ENCODE results near the gene BLNK.

Gene BLNK

DNA sequence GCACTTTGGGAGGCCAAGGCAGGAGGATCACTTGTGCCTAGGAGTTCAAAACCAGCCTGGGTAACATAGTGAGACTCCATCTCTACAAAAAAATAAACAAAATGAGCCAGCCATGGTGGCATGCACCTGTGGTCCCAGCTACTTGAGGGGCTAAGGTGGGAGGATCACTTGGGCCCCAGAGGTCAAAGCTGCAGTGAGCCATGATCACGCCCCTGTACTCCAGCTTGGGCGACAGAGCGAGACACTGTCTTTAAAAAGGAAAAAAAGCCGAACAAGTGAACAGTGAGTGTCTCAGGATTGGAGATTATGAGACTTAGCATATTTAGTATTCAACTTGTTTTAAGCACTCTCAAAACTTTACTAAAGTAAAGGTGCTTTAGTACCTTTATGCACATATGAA, 28.1 kb downstream of the BLNK start:
- no peak overlapping the region for H3K23ac ChIP-seq (ENCODE audit: low read length in 2 of 2)
- H3K27me3 ChIP-seq (ENCODE audit: control insufficient read depth in 1 of 2, insufficient read depth in 1 of 2, low read length in 2 of 2), result peaks cover 2 to 3% of the 10 kb centered on the region in 2 experiments
- H3K4me2 ChIP-seq (ENCODE audit: low read length, poor library complexity, severe bottlenecking), result no peak overlapping the region
- no peak for DNase-seq
- H2AFZ ChIP-seq (ENCODE audit: low read depth, low read length), result no peak overlapping the region
- H3K36me3 ChIP-seq (ENCODE audit: control insufficient read depth in 1 of 2, insufficient read depth in 2 of 2, low read depth in 1 of 2, low read length in 2 of 2), result no peaks in the 10 kb centered on the region
- H3K14ac ChIP-seq (ENCODE audit: low read length in 2 of 2), result no peak overlapping the region
- WGBS, result no CpG with 5 or more reads among the region's 4 CpGs
- no peak overlapping the region for H3K27ac ChIP-seq (ENCODE audit: low read length, poor library complexity, severe bottlenecking)
- no peak overlapping the region for H2AK5ac ChIP-seq (ENCODE audit: low read length, severe bottlenecking)
- H3K4me1 ChIP-seq (ENCODE audit: control insufficient read depth, insufficient read depth, low read depth, low read length), result no peaks in the 10 kb centered on the region
- no peak overlapping the region for H2BK120ac ChIP-seq (ENCODE audit: low read depth, low read length)
- no peak overlapping the region for H3K18ac ChIP-seq (ENCODE audit: low read depth in 1 of 2, low read length in 2 of 2)
- no peak overlapping the region for H2BK15ac ChIP-seq (ENCODE audit: low read depth, poor library complexity, severe bottlenecking)
- H4K8ac ChIP-seq (ENCODE audit: low read length), result no peak overlapping the region
- no peaks in the 10 kb centered on the region for H3K79me1 ChIP-seq (replicated peaks; ENCODE audit: low read length, poor library complexity, severe bottlenecking)
- H4K91ac ChIP-seq (ENCODE audit: low read length), result no peak overlapping the region
- H3K4me3 ChIP-seq (ENCODE audit: insufficient read depth in 1 of 2, low read depth in 1 of 2, low read length in 2 of 2), result no peak overlapping the region
- no peak overlapping the region for H3K9ac ChIP-seq (ENCODE audit: low read length)
- no peak overlapping the region for H2BK12ac ChIP-seq (ENCODE audit: low read length in 2 of 2)
- no peaks in the 10 kb centered on the region for H3K9me3 ChIP-seq (ENCODE audit: control insufficient read depth, low read length)
- no peak overlapping the region for H3K4ac ChIP-seq (ENCODE audit: low read depth in 1 of 2, low read length in 2 of 2)
- H2BK5ac ChIP-seq (ENCODE audit: low read depth, low read length, poor library complexity, severe bottlenecking), result no peak overlapping the region

DNA sequence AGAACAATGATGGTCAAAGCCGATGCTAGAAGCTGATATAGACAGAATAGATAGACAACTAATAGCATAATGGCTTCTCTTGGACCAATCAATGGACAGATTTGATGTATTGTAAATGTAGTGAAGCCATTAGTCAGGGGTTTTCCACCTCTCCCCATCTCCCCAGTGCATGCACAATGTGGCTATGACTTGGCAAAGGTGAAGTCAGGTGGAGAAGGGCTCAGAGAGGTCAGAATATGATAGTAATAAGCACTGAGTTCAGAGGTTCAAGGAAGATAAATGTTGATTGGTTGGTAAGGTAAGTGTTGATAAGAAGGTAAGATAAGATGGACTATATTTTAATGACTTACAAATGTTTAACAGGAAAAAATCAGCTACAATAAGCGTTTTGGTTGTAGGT, 28.5 kb downstream of the BLNK start:
- Histone ChIP-seq H3K9me3 (ENCODE audit: control insufficient read depth, low read length) (no peaks in the 10 kb centered on the region), H3K4me1 (ENCODE audit: control insufficient read depth, insufficient read depth, low read depth, low read length) (no peaks in the 10 kb centered on the region), H4K8ac (ENCODE audit: low read length) (no peak overlapping the region), H3K14ac (ENCODE audit: low read length in 2 of 2) (no peak overlapping the region), H3K9ac (ENCODE audit: low read length) (no peak overlapping the region), H4K91ac (ENCODE audit: low read length) (no peak overlapping the region), H3K79me1 (replicated peaks; ENCODE audit: low read length, poor library complexity, severe bottlenecking) (no peaks in the 10 kb centered on the region), H2BK5ac (ENCODE audit: low read depth, low read length, poor library complexity, severe bottlenecking) (no peak overlapping the region), H3K4me2 (ENCODE audit: low read length, poor library complexity, severe bottlenecking) (no peak overlapping the region), H2BK120ac (ENCODE audit: low read depth, low read length) (no peak overlapping the region), H3K27me3 (ENCODE audit: control insufficient read depth in 1 of 2, insufficient read depth in 1 of 2, low read length in 2 of 2) (peaks cover 3 to 6% of the 10 kb centered on the region in 2 experiments), H2AFZ (ENCODE audit: low read depth, low read length) (no peak overlapping the region), H2AK5ac (ENCODE audit: low read length, severe bottlenecking) (no peak overlapping the region), H3K23ac (ENCODE audit: low read length in 2 of 2) (no peak overlapping the region), H3K18ac (ENCODE audit: low read depth in 1 of 2, low read length in 2 of 2) (no peak overlapping the region), H2BK12ac (ENCODE audit: low read length in 2 of 2) (no peak overlapping the region), H2BK15ac (ENCODE audit: low read depth, poor library complexity, severe bottlenecking) (no peak overlapping the region), H3K4me3 (ENCODE audit: insufficient read depth in 1 of 2, low read depth in 1 of 2, low read length in 2 of 2) (no peak overlapping the region), H3K36me3 (ENCODE audit: control insufficient read depth in 1 of 2, insufficient read depth in 2 of 2, low read depth in 1 of 2, low read length in 2 of 2) (no peaks in the 10 kb centered on the region), H3K4ac (ENCODE audit: low read depth in 1 of 2, low read length in 2 of 2) (no peak overlapping the region), H3K27ac (ENCODE audit: low read length, poor library complexity, severe bottlenecking) (no peak overlapping the region)
- 92% methylated on average over 1 of the region's 2 CpGs for WGBS
- no peak for DNase-seq

DNA sequence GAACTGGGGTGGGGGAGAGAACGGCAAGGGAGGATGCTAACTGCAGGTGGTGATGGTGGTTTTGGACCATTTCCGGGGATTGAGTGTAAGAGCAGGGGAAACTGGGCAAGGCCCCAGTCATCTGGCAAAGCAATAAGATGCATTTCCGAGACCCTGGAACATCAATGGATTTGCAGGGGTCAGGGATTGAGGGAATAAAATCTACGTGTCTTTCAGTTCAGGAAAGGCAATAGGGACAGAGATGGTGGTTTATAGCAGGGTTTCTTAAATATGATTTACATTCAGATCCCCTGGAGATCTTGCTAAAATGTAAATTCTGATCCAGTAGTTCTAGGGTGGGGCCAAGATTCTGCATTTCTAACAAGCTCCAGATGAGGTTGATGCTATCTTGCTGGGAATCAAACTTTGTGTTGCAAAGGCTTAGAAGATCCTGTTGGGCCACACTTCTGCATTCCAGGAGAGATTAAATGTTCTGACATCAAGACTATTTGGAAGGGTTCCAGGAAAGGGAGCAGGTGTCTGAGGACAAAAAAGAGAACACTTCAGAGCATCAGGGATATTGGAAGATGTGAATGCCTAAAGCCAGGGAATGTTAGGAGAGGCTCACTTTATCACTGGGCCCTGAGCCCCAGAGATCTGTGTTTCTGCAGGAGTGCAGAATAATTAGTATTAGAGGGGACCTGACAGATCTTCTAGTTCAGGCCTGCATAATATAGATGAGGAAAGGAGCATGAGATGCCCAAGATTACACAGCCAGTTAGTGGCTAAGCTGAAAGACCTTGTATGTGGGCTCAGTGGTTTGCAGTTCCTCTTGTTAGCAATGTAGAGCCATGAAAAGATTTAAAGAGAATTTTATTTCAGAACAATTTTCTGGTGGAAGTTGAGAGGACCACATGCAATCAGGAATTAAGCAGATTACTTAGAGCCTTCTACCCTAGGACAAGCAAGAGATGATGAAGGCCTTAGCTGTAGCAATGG, 32.4 kb downstream of the BLNK start:
- H2AK5ac ChIP-seq (ENCODE audit: low read length, severe bottlenecking), result no peak overlapping the region
- no peaks in the 10 kb centered on the region for H3K9me3 ChIP-seq (ENCODE audit: control insufficient read depth, low read length)
- H3K4me2 ChIP-seq (ENCODE audit: low read length, poor library complexity, severe bottlenecking), result no peak overlapping the region
- H3K14ac ChIP-seq (ENCODE audit: low read length in 2 of 2), result no peak overlapping the region
- no peak overlapping the region for H2BK12ac ChIP-seq (ENCODE audit: low read length in 2 of 2)
- H3K18ac ChIP-seq (ENCODE audit: low read depth in 1 of 2, low read length in 2 of 2), result no peak overlapping the region
- no peak overlapping the region for H3K23ac ChIP-seq (ENCODE audit: low read length in 2 of 2)
- no peak overlapping the region for H2BK120ac ChIP-seq (ENCODE audit: low read depth, low read length)
- no peak overlapping the region for H2BK15ac ChIP-seq (ENCODE audit: low read depth, poor library complexity, severe bottlenecking)
- H4K8ac ChIP-seq (ENCODE audit: low read length), result no peak overlapping the region
- H2BK5ac ChIP-seq (ENCODE audit: low read depth, low read length, poor library complexity, severe bottlenecking), result no peak overlapping the region
- no peak overlapping the region for H4K91ac ChIP-seq (ENCODE audit: low read length)
- no peak overlapping the region for H3K4ac ChIP-seq (ENCODE audit: low read depth in 1 of 2, low read length in 2 of 2)
- H3K27ac ChIP-seq (ENCODE audit: low read length, poor library complexity, severe bottlenecking), result no peak overlapping the region
- H3K27me3 ChIP-seq (ENCODE audit: control insufficient read depth in 1 of 2, insufficient read depth in 1 of 2, low read length in 2 of 2), result peaks cover 10 to 12% of the 10 kb centered on the region in 2 experiments
- DNase-seq, result no peak
- 61% methylated on average over 4 of the region's 4 CpGs for whole genome bisulfite sequencing
- H3K36me3 ChIP-seq (ENCODE audit: control insufficient read depth in 1 of 2, insufficient read depth in 2 of 2, low read depth in 1 of 2, low read length in 2 of 2), result no peaks in the 10 kb centered on the region
- H3K4me1 ChIP-seq (ENCODE audit: control insufficient read depth, insufficient read depth, low read depth, low read length), result no peaks in the 10 kb centered on the region
- H3K79me1 ChIP-seq (replicated peaks; ENCODE audit: low read length, poor library complexity, severe bottlenecking), result no peaks in the 10 kb centered on the region
- no peak overlapping the region for H3K9ac ChIP-seq (ENCODE audit: low read length)
- no peak overlapping the region for H3K4me3 ChIP-seq (ENCODE audit: insufficient read depth in 1 of 2, low read depth in 1 of 2, low read length in 2 of 2)
- no peak overlapping the region for H2AFZ ChIP-seq (ENCODE audit: low read depth, low read length)

DNA sequence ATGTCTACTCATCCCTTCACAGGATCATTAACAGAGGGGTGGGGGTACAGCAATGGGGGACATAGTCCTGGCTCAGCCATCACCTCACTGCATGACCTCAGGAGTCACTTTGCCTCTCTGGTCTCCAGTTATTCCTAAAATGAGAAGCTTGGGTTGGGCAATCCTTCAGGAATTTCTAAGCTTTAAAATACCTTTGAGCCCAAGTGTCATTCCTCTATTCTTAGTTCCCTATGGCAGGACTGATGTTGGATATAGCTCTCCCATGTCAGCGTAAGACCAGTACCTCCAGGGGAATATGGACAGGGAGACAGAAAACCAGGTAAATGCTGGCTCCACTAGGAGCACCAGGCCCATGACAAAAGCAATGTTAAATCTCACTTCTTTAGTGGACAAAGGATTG, 34.5 kb downstream of the BLNK start:
- H3K23ac ChIP-seq (ENCODE audit: low read length in 2 of 2), result no peak overlapping the region
- peaks cover 10 to 12% of the 10 kb centered on the region in 2 experiments for H3K27me3 ChIP-seq (ENCODE audit: control insufficient read depth in 1 of 2, insufficient read depth in 1 of 2, low read length in 2 of 2)
- no peak overlapping the region for H2BK120ac ChIP-seq (ENCODE audit: low read depth, low read length)
- no peak overlapping the region for H2BK15ac ChIP-seq (ENCODE audit: low read depth, poor library complexity, severe bottlenecking)
- H3K4me3 ChIP-seq (ENCODE audit: insufficient read depth in 1 of 2, low read depth in 1 of 2, low read length in 2 of 2), result no peak overlapping the region
- H3K4me2 ChIP-seq (ENCODE audit: low read length, poor library complexity, severe bottlenecking), result no peak overlapping the region
- H4K91ac ChIP-seq (ENCODE audit: low read length), result no peak overlapping the region
- no peak overlapping the region for H3K4ac ChIP-seq (ENCODE audit: low read depth in 1 of 2, low read length in 2 of 2)
- no peak overlapping the region for H3K18ac ChIP-seq (ENCODE audit: low read depth in 1 of 2, low read length in 2 of 2)
- H2AK5ac ChIP-seq (ENCODE audit: low read length, severe bottlenecking), result no peak overlapping the region
- H3K27ac ChIP-seq (ENCODE audit: low read length, poor library complexity, severe bottlenecking), result no peak overlapping the region
- H3K79me1 ChIP-seq (replicated peaks; ENCODE audit: low read length, poor library complexity, severe bottlenecking), result no peaks in the 10 kb centered on the region
- H3K9me3 ChIP-seq (ENCODE audit: control insufficient read depth, low read length), result no peaks in the 10 kb centered on the region
- no peak for DNase-seq
- WGBS, result 91% methylated on average over 1 of the region's 1 CpG
- H3K14ac ChIP-seq (ENCODE audit: low read length in 2 of 2), result no peak overlapping the region
- H2BK5ac ChIP-seq (ENCODE audit: low read depth, low read length, poor library complexity, severe bottlenecking), result no peak overlapping the region
- no peak overlapping the region for H2AFZ ChIP-seq (ENCODE audit: low read depth, low read length)
- H4K8ac ChIP-seq (ENCODE audit: low read length), result no peak overlapping the region
- H3K36me3 ChIP-seq (ENCODE audit: control insufficient read depth in 1 of 2, insufficient read depth in 2 of 2, low read depth in 1 of 2, low read length in 2 of 2), result no peaks in the 10 kb centered on the region
- H3K9ac ChIP-seq (ENCODE audit: low read length), result no peak overlapping the region
- no peaks in the 10 kb centered on the region for H3K4me1 ChIP-seq (ENCODE audit: control insufficient read depth, insufficient read depth, low read depth, low read length)
- H2BK12ac ChIP-seq (ENCODE audit: low read length in 2 of 2), result no peak overlapping the region

All from mesenchymal stem cell (in vitro differentiated cells and primary cell).